ENCODE results near the gene SLC39A8. TPM values are rescaled to one million over a fixed set of nuclear protein-coding genes. Genes with fewer than 3 reads are reported as not detected.
A peak's percentile ranks its signal among the peaks of the same experiment; 100 is the strongest.

SLC39A8 gene
- total and polyA plus RNA-seq, 9 of the 15 experiments (the other 6 are each of a cell fraction or from before 2014, with no cell fraction given), result 8.2 to 30.3 (median 25.0) TPM

- TF ChIP-seq ATF3 (IDR thresholded peaks at IDR 0.05), result peak; percentile 69
- TF ChIP-seq ATF3 (CRISPR knock-in tag; conservative IDR thresholded peaks at IDR 0.05), result no peak
- peak; percentile 55 for TF ChIP-seq CEBPB (tag; IDR thresholded peaks at IDR 0.05)
- peak; percentile 81 for TF ChIP-seq ATF4 (CRISPR knock-in tag; IDR thresholded peaks at IDR 0.05)
- TF ChIP-seq SMAD4 (CRISPR knock-in tag; conservative IDR thresholded peaks at IDR 0.05), result 0 out of 2 replicates have a peak, but pooled peaks have one; percentile 41
- no peak for TF ChIP-seq GATAD2A (IDR thresholded peaks at IDR 0.05)
- peak; percentile 87 for TF ChIP-seq MYC (IDR thresholded peaks at IDR 0.05; ENCODE audit: low read depth, low read length)
- no peak for TF ChIP-seq MYC (CRISPR knock-in tag; IDR thresholded peaks at IDR 0.05; ENCODE audit: borderline replicate concordance, low read depth)
- TF ChIP-seq FIP1L1 (IDR thresholded peaks at IDR 0.05; ENCODE audit: low read depth, low read length, poor library complexity, severe bottlenecking), result no peak
- peak; percentile 55 for TF ChIP-seq EP400 (IDR thresholded peaks at IDR 0.05)
- no peak for TF ChIP-seq ARNT (IDR thresholded peaks at IDR 0.05)
- TF ChIP-seq SREBF1 (IDR thresholded peaks at IDR 0.05; ENCODE audit: borderline replicate concordance, low read depth, low read length), result no peak
- no peak for TF ChIP-seq ZFP1 (CRISPR knock-in tag; IDR thresholded peaks at IDR 0.05)
- TF ChIP-seq ZNF740 (CRISPR knock-in tag; IDR thresholded peaks at IDR 0.05), result no peak
- no peak for TF ChIP-seq ZNF740 (tag; IDR thresholded peaks at IDR 0.05)
- TF ChIP-seq ETV1 (tag; conservative IDR thresholded peaks at IDR 0.05; ENCODE audit: low read depth), result peak; percentile 43; the same call in 1 of the 2 replicates
- TF ChIP-seq SMARCB1 (IDR thresholded peaks at IDR 0.05; ENCODE audit: insufficient read length, low read depth), result no peak
- no peak for TF ChIP-seq RBM14 (IDR thresholded peaks at IDR 0.05; ENCODE audit: borderline replicate concordance, insufficient read depth, low read depth, low read length)
Measured at GRCh38 chr4:102308032-102308799, 37.1 kb downstream of the SLC39A8 start (continued).
